Neuronal stem cell (in vitro differentiated cells): ENCODE results near the gene ARPC4.

ENCODE experiments used
- DNase-seq: peaks from one replicate; pipeline ENCODE4 v3.0.0-alpha.2; 2013; ENCODE audit warnings: low spot score
- H2AFZ ChIP-seq: one replicate; pipeline ENCODE4 v1.6.1; 2013; ENCODE audit warnings: mild to moderate bottlenecking, low read length, inconsistent platforms
- H2AK5ac ChIP-seq: 2 replicates; pipeline ENCODE4 v1.6.1; 2013; ENCODE audit warnings: low read depth, mild to moderate bottlenecking, inconsistent platforms, low read length, moderate library complexity, mixed read lengths
- H2BK120ac ChIP-seq: 2 replicates; pipeline ENCODE4 v1.6.1; 2013; ENCODE audit warnings: low read depth, mild to moderate bottlenecking, inconsistent platforms, low read length, moderate library complexity, mixed read lengths
- H2BK12ac ChIP-seq: one replicate; pipeline ENCODE4 v1.6.1; 2013; ENCODE audit warnings: low read length, inconsistent platforms
- H2BK15ac ChIP-seq: 2 replicates; pipeline ENCODE4 v1.6.1; 2013; ENCODE audit warnings: mild to moderate bottlenecking, low read length, inconsistent platforms, mixed read lengths
- H2BK5ac ChIP-seq: one replicate; pipeline ENCODE4 v1.6.1; 2013; ENCODE audit warnings: inconsistent platforms, mild to moderate bottlenecking, low read length, moderate library complexity
- H3K14ac ChIP-seq: one replicate; pipeline ENCODE4 v1.6.1; 2013; ENCODE audit warnings: low read length, inconsistent platforms
- H3K18ac ChIP-seq: 2 replicates; pipeline ENCODE4 v1.6.1; 2013; ENCODE audit warnings: low read length, inconsistent platforms
- H3K23ac ChIP-seq: 2 replicates; pipeline ENCODE4 v1.6.1; 2013; ENCODE audit warnings: low read depth, mild to moderate bottlenecking, mixed read lengths, low read length, inconsistent platforms; ENCODE audit not compliant: poor library complexity
- H3K27ac ChIP-seq: replicated peaks from 3 replicates; pipeline ENCODE4 v1.5.1; 2013; ENCODE audit warnings: low read length, inconsistent platforms
- H3K27me3 ChIP-seq, 3 experiments: 2 replicates each; pipeline ENCODE4 v1.6.1; 2013; ENCODE audit warnings: low read length in 3 of 3, mild to moderate bottlenecking in 2 of 3, inconsistent platforms in 1 of 3, low read depth in 1 of 3, mixed read lengths in 1 of 3, moderate library complexity in 1 of 3; ENCODE audit not compliant: control insufficient read depth in 3 of 3, insufficient read depth in 3 of 3
- H3K36me3 ChIP-seq, 2 donors: replicated peaks in 1 of 2; 2 replicates each; pipeline ENCODE4 v1.6.1; 2013; ENCODE audit warnings: low read length in 2 of 2; ENCODE audit not compliant: control insufficient read depth in 2 of 2, insufficient read depth in 2 of 2
- H3K4ac ChIP-seq: 2 replicates; pipeline ENCODE4 v1.6.1; 2013; ENCODE audit warnings: inconsistent platforms, mild to moderate bottlenecking, low read length, moderate library complexity
- H3K4me1 ChIP-seq, 2 donors: 1 replicate in 1 of 2; 2 replicates in 1 of 2; pipeline ENCODE4 v1.6.1; 2013; ENCODE audit warnings: low read length in 2 of 2, low read depth in 1 of 2; ENCODE audit not compliant: control insufficient read depth in 2 of 2, insufficient read depth in 1 of 2
- H3K4me2 ChIP-seq: one replicate; pipeline ENCODE4 v1.6.1; 2013; ENCODE audit warnings: mild to moderate bottlenecking, low read length, inconsistent platforms; ENCODE audit not compliant: insufficient read depth, poor library complexity, severe bottlenecking
- H3K4me3 ChIP-seq, 2 donors: 2 replicates each; pipeline ENCODE4 v1.5.1; 2013; ENCODE audit warnings: low read length in 2 of 2, mild to moderate bottlenecking in 2 of 2, inconsistent platforms in 1 of 2, moderate library complexity in 1 of 2
- H3K79me1 ChIP-seq: one replicate; pipeline ENCODE4 v1.6.1; 2013; ENCODE audit warnings: low read depth, mild to moderate bottlenecking, inconsistent platforms, low read length, moderate library complexity
- H3K9ac ChIP-seq: one replicate; pipeline ENCODE4 v1.6.1; 2013; ENCODE audit warnings: mild to moderate bottlenecking, low read depth, low read length, inconsistent platforms; ENCODE audit not compliant: poor library complexity
- H3K9me3 ChIP-seq, 2 donors: replicated peaks in 1 of 2; 2 replicates each; pipeline versions ENCODE3 to v1.6.1; 2013; ENCODE audit warnings: low read length in 2 of 2, mild to moderate bottlenecking in 2 of 2, inconsistent platforms in 1 of 2, low read depth in 1 of 2, mixed read lengths in 1 of 2, moderate library complexity in 1 of 2; ENCODE audit not compliant: control insufficient read depth in 2 of 2, insufficient read depth in 1 of 2
- H4K8ac ChIP-seq: one replicate; pipeline ENCODE4 v1.6.1; 2013; ENCODE audit warnings: low read depth, mild to moderate bottlenecking, inconsistent platforms, low read length, moderate library complexity
- H4K91ac ChIP-seq: one replicate; pipeline ENCODE4 v1.6.1; 2013; ENCODE audit warnings: low read length, low read depth, mild to moderate bottlenecking, inconsistent platforms; ENCODE audit not compliant: poor library complexity
- WGBS, 2 donors: extraction: QIAGEN DNeasy Blood & Tissue Kit; methylation state at CpG; one replicate each; pipeline ENCODE4 v1.1.7; 2013; ENCODE audit warnings: missing lambda C conversion rate in 2 of 2, mixed read lengths in 1 of 2; ENCODE audit not compliant: insufficient read length in 2 of 2, insufficient replicate concordance in 1 of 2; ENCODE audit errors: extremely low coverage in 2 of 2; 5-methylcytosine and 5-hydroxymethylcytosine counted together

ARPC4 gene

GRCh38 chr3:9757427-9757826 is 35.5 kb upstream of the ARPC4 start:
- no peak overlapping the region for H3K23ac ChIP-seq
- no peak overlapping the region for H2AFZ ChIP-seq
- no peak for DNase-seq
- H3K27ac ChIP-seq = no peak overlapping the region
- H2BK120ac ChIP-seq = no peak overlapping the region
- H3K14ac ChIP-seq = no peak overlapping the region
- no peaks in the 10 kb centered on the region for H3K4me1 ChIP-seq
- H3K18ac ChIP-seq = no peak overlapping the region
- no CpG with 5 or more reads among the region's 13 CpGs for WGBS, 2 donors
- H3K27me3 ChIP-seq = no peaks in the 10 kb centered on the region
- peaks cover 0 to 2% of the 10 kb centered on the region in 2 donors for H3K9me3 ChIP-seq
- no peak overlapping the region for H3K9ac ChIP-seq
- peak overlapping the region; percentile 43 for H4K8ac ChIP-seq
- no peak overlapping the region for H2AK5ac ChIP-seq
- H3K79me1 ChIP-seq = peaks cover 6% of the 10 kb centered on the region
- no peak overlapping the region for H3K4me3 ChIP-seq
- no peak overlapping the region for H2BK5ac ChIP-seq
- H2BK15ac ChIP-seq = no peak overlapping the region
- no peak overlapping the region for H3K4me2 ChIP-seq
- H2BK12ac ChIP-seq = no peak overlapping the region
- peaks cover 39 to 89% of the 10 kb centered on the region in 2 donors for H3K36me3 ChIP-seq
- H4K91ac ChIP-seq = no peak overlapping the region
- H3K4ac ChIP-seq = no peak overlapping the region

GRCh38 chr3:9760779-9761505 is 31.9 kb upstream of the ARPC4 start:
- Histone ChIP-seq H3K14ac (no peak overlapping the region), H4K91ac (no peak overlapping the region), H3K79me1 (peaks cover 5% of the 10 kb centered on the region), H3K23ac (no peak overlapping the region), H2BK12ac (no peak overlapping the region), H2BK120ac (no peak overlapping the region), H3K4ac (no peak overlapping the region), H3K4me1 (peaks cover 0 to 2% of the 10 kb centered on the region in 2 donors), H3K18ac (no peak overlapping the region), H3K36me3 (peaks cover 39 to 80% of the 10 kb centered on the region in 2 donors), H3K9me3 (peaks cover 0 to 3% of the 10 kb centered on the region in 2 donors), H3K27me3 (no peaks in the 10 kb centered on the region), H2BK15ac (no peak overlapping the region), H3K9ac (no peak overlapping the region), H2BK5ac (no peak overlapping the region), H2AK5ac (no peak overlapping the region), H3K27ac (no peak overlapping the region), H4K8ac (no peak overlapping the region), H3K4me3 (no peak overlapping the region), H3K4me2 (no peak overlapping the region), H2AFZ (no peak overlapping the region)
- no CpG with 5 or more reads among the region's 10 CpGs for WGBS, 2 donors
- no peak for DNase-seq

GRCh38 chr3:9761919-9762318 is 31.0 kb upstream of the ARPC4 start:
- WGBS, 2 donors = no CpG with 5 or more reads among the region's 5 CpGs
- no peak overlapping the region for H3K4me3 ChIP-seq

GRCh38 chr3:9762871-9763270 is 30.0 kb upstream of the ARPC4 start:
- H3K23ac ChIP-seq = no peak overlapping the region
- no peak overlapping the region for H3K9ac ChIP-seq
- no peaks in the 10 kb centered on the region for H3K27me3 ChIP-seq
- no peak overlapping the region for H3K27ac ChIP-seq
- H3K9me3 ChIP-seq = peaks cover 0 to 3% of the 10 kb centered on the region in 2 donors
- no peak overlapping the region for H2BK5ac ChIP-seq
- no peak overlapping the region for H4K8ac ChIP-seq
- DNase-seq = no peak
- H2BK120ac ChIP-seq = no peak overlapping the region
- no peak overlapping the region for H4K91ac ChIP-seq
- H3K18ac ChIP-seq = no peak overlapping the region
- H3K4ac ChIP-seq = no peak overlapping the region
- H3K4me2 ChIP-seq = no peak overlapping the region
- H2BK12ac ChIP-seq = no peak overlapping the region
- no peak overlapping the region for H2BK15ac ChIP-seq
- no peaks in the 10 kb centered on the region for H3K79me1 ChIP-seq
- H3K14ac ChIP-seq = no peak overlapping the region
- H3K4me3 ChIP-seq = no peak overlapping the region
- WGBS, 2 donors = no CpG with 5 or more reads among the region's 8 CpGs
- H3K36me3 ChIP-seq = peaks cover 29 to 68% of the 10 kb centered on the region in 2 donors
- no peak overlapping the region for H2AK5ac ChIP-seq
- H2AFZ ChIP-seq = no peak overlapping the region
- H3K4me1 ChIP-seq = peaks cover 0 to 3% of the 10 kb centered on the region in 2 donors

More at GRCh38 chr3:9761919-9762318, 31.0 kb upstream of the ARPC4 start:
- no peak overlapping the region for H3K14ac ChIP-seq
- H3K4me2 ChIP-seq = no peak overlapping the region
- no peak overlapping the region for H3K4ac ChIP-seq
- no peak overlapping the region for H2BK15ac ChIP-seq
- no peak overlapping the region for H4K91ac ChIP-seq
- H2BK5ac ChIP-seq = no peak overlapping the region
- no peak for DNase-seq
- no peak overlapping the region for H2AK5ac ChIP-seq
- peaks cover 0 to 3% of the 10 kb centered on the region in 2 donors for H3K9me3 ChIP-seq
- H3K23ac ChIP-seq = no peak overlapping the region
- H3K18ac ChIP-seq = no peak overlapping the region
- no peak overlapping the region for H3K9ac ChIP-seq
- peaks cover 34 to 72% of the 10 kb centered on the region in 2 donors for H3K36me3 ChIP-seq
- H3K79me1 ChIP-seq = peaks cover 2% of the 10 kb centered on the region
- H3K27me3 ChIP-seq = no peaks in the 10 kb centered on the region
- H2AFZ ChIP-seq = no peak overlapping the region
- H2BK120ac ChIP-seq = no peak overlapping the region
- no peak overlapping the region for H3K27ac ChIP-seq
- no peak overlapping the region for H4K8ac ChIP-seq
- peaks cover 0 to 3% of the 10 kb centered on the region in 2 donors for H3K4me1 ChIP-seq
- H2BK12ac ChIP-seq = no peak overlapping the region
